Sigmoid colon (tissue), 7 donors: ENCODE measurements around the gene RNF25. TPM values are rescaled to one million over a fixed set of nuclear protein-coding genes. Genes with fewer than 3 reads are reported as not detected.

ENCODE experiments used
- DNase-seq: peaks from one replicate; pipeline ENCODE4 v3.0.0-alpha.2; 2019
- H3K27ac ChIP-seq, 4 donors: fragments of 200-600 bp; sonication (generic); one replicate each; pipeline ENCODE4 v1.5.1; 2016 to 2019; ENCODE audit warnings: mild to moderate bottlenecking in 1 of 4
- H3K27me3 ChIP-seq, 3 donors: fragments of 200-600 bp; sonication (generic); one replicate each; pipeline ENCODE4 v1.5.1; 2019; ENCODE audit warnings: mild to moderate bottlenecking in 1 of 3
- H3K36me3 ChIP-seq, 4 donors: fragments of 200-600 bp; sonication (generic); one replicate each; pipeline ENCODE4 v1.5.1; 2016 to 2019
- H3K4me1 ChIP-seq, 4 donors: fragments of 200-600 bp; sonication (generic); one replicate each; pipeline ENCODE4 v1.5.1; 2017 to 2019
- H3K4me3 ChIP-seq, 4 donors: fragments of 200-600 bp; sonication (generic); one replicate each; pipeline ENCODE4 v1.5.1; 2017 to 2019; ENCODE audit warnings: mild to moderate bottlenecking in 2 of 4, moderate library complexity in 1 of 4
- H3K9me3 ChIP-seq, 4 donors: fragments of 200-600 bp in 3 of 4; sonication (generic) in 3 of 4; one replicate each; pipeline versions ENCODE4 v1.5.1 to v1.6.1; 2013 to 2019
- CTCF ChIP-seq, 4 experiments: fragments of 450-650 bp in 3 of 4; fragments of 200-600 bp in 1 of 4; IDR thresholded peaks; one replicate each; pipeline ENCODE4 v1.5.1; 2016 to 2019; ENCODE audit warnings: antibody characterized with exemption in 4 of 4, mild to moderate bottlenecking in 3 of 4, moderate library complexity in 2 of 4
- EP300 ChIP-seq, 4 donors: sonication (generic); formaldehyde crosslinking; IDR thresholded peaks; one replicate each; pipeline ENCODE4 v1.6.1; 2017; ENCODE audit warnings: antibody characterized with exemption in 4 of 4
- POLR2A ChIP-seq, 2 donors: fragments of 450-650 bp; IDR thresholded peaks; one replicate each; pipeline ENCODE4 v1.6.1; 2016; ENCODE audit warnings: antibody characterized with exemption in 2 of 2, mild to moderate bottlenecking in 2 of 2, moderate library complexity in 2 of 2
- POLR2AphosphoS5 ChIP-seq, 4 donors: sonication (generic); formaldehyde crosslinking; IDR thresholded peaks; one replicate each; pipeline ENCODE4 v1.6.1; 2017; ENCODE audit warnings: antibody characterized with exemption in 4 of 4
- WGBS, 2 donors: extraction: QIAGEN DNeasy Blood & Tissue Kit; methylation state at CpG; one replicate each; pipeline ENCODE4 v1.1.7; 2013; 5-methylcytosine and 5-hydroxymethylcytosine counted together
- intact Hi-C: fragments of 100-400 bp; cut with DNase I; formaldehyde crosslinking; loops from one replicate; pipeline ENCODE4 v1.15.1; 2023
- polyA plus RNA-seq, 3 donors: library from polyadenylated mRNA; stranded (reverse); fragments of 200-250 nt; gene quantifications; one replicate each; pipeline ENCODE4 v1.2.3, GENCODE V29; 2013
- total RNA-seq, 4 donors: library from RNA; depleted of rRNA; stranded (reverse); fragments of >200 nt; gene quantifications; one replicate each; pipeline ENCODE4 v1.1.0, GENCODE V29; 2016
- donor health status: healthy with polysubstance abuse.
- donor health status: Bipolar disorder and iron deficiency.
- donor health status: healthy.

The RNF25 gene
- total and polyA plus RNA-seq, 7 donors = 6.4 to 24.7 (median 19.2) TPM

GRCh38 chr2:218703341-218703740 lies 31.5 kb upstream of the RNF25 start:
- Histone ChIP-seq H3K4me3 (no peak overlapping the region), H3K27me3 (no peaks in the 10 kb centered on the region), H3K9me3 (no peaks in the 10 kb centered on the region), H3K27ac (no peak overlapping the region), H3K4me1 (no peaks in the 10 kb centered on the region), H3K36me3 (peaks cover 0 to 29% (median 12%) of the 10 kb centered on the region in 4 donors)
- intact Hi-C loops = no loop called here
- WGBS, 2 donors = 93% methylated on average over 4 of the region's 4 CpGs
- TF ChIP-seq EP300 (IDR thresholded peaks at IDR 0.05) = no peak
- TF ChIP-seq POLR2AphosphoS5 (IDR thresholded peaks at IDR 0.05) = no peak
- TF ChIP-seq CTCF (IDR thresholded peaks at IDR 0.05) = no peak
- TF ChIP-seq POLR2A (IDR thresholded peaks at IDR 0.05) = no peak
- DNase-seq = no peak

- Histone ChIP-seq H3K4me1 (no peaks in the 10 kb centered on the region), H3K36me3 (peaks cover 0 to 43% (median 17%) of the 10 kb centered on the region in 4 donors), H3K4me3 (no peak overlapping the region), H3K27me3 (no peaks in the 10 kb centered on the region), H3K9me3 (no peaks in the 10 kb centered on the region), H3K27ac (no peak overlapping the region)
- no peak for DNase-seq
- 88 to 96% methylated on average over 2 of the region's 2 CpGs for WGBS, 2 donors
- TF ChIP-seq POLR2AphosphoS5 (IDR thresholded peaks at IDR 0.05) (no peak), EP300 (IDR thresholded peaks at IDR 0.05) (no peak), CTCF (IDR thresholded peaks at IDR 0.05) (no peak), POLR2A (IDR thresholded peaks at IDR 0.05) (no peak)
- intact Hi-C loops = no loop called here
These were observed 30.0 kb upstream of the RNF25 start for GRCh38 chr2:218701806-218702205.

- H3K4me3 ChIP-seq = no peak overlapping the region
- DNase-seq = no peak
- H3K4me1 ChIP-seq = no peaks in the 10 kb centered on the region
- WGBS, 2 donors = 96 to 97% methylated on average over 8 of the region's 8 CpGs
- no peak overlapping the region for H3K27ac ChIP-seq
- H3K27me3 ChIP-seq = no peaks in the 10 kb centered on the region
- no peak for TF ChIP-seq CTCF (IDR thresholded peaks at IDR 0.05)
- no peak for TF ChIP-seq EP300 (IDR thresholded peaks at IDR 0.05)
- TF ChIP-seq POLR2AphosphoS5 (IDR thresholded peaks at IDR 0.05) = no peak
- TF ChIP-seq POLR2A (IDR thresholded peaks at IDR 0.05) = no peak
- intact Hi-C loops = no loop called here
- no peaks in the 10 kb centered on the region for H3K9me3 ChIP-seq
- peaks cover 0 to 64% (median 20%) of the 10 kb centered on the region in 4 donors for H3K36me3 ChIP-seq
These were observed 27.1 kb upstream of the RNF25 start for GRCh38 chr2:218698885-218699284.

GRCh38 chr2:218694405-218695145 lies 22.8 kb upstream of the RNF25 start:
- WGBS, 2 donors = 95% methylated on average over 3 of the region's 3 CpGs
- H3K4me1 ChIP-seq = peaks cover 0 to 4% (median 0%) of the 10 kb centered on the region in 4 donors
- no peaks in the 10 kb centered on the region for H3K27me3 ChIP-seq
- H3K27ac ChIP-seq = no peak overlapping the region
- no peak overlapping the region for H3K4me3 ChIP-seq
- DNase-seq = no peak
- intact Hi-C loops = no loop called here
- TF ChIP-seq POLR2A (IDR thresholded peaks at IDR 0.05) (no peak), POLR2AphosphoS5 (IDR thresholded peaks at IDR 0.05) (no peak), CTCF (IDR thresholded peaks at IDR 0.05) (no peak), EP300 (IDR thresholded peaks at IDR 0.05) (no peak)
- peaks cover 0 to 86% (median 29%) of the 10 kb centered on the region in 4 donors for H3K36me3 ChIP-seq
- H3K9me3 ChIP-seq = no peaks in the 10 kb centered on the region
